Epithelial cell of proximal tubule (primary cell): Measurements from ENCODE around the gene ACOXL. TPM values are rescaled to one million over a fixed set of nuclear protein-coding genes. Genes with fewer than 3 reads are reported as not detected.

ENCODE experiments used
- DNase-seq: peaks from one replicate; pipeline ENCODE4 v3.0.0-alpha.2; 2011; ENCODE audit warnings: low read depth
- H3K4me3 ChIP-seq: 2 replicates; pipeline ENCODE4 v1.5.1; 2011; ENCODE audit warnings: low read depth, mild to moderate bottlenecking, low read length
- total RNA-seq: library from RNA; depleted of rRNA; stranded (reverse); fragments of >200 nt; gene quantifications from 2 replicates; pipeline ENCODE4 v1.2.3, GENCODE V29; 2015
- TF ChIP-seq, protein P1 (sequence below): conservative IDR thresholded peaks from 2 replicates; pipeline ENCODE4 v1.5.1; 2012; ENCODE audit warnings: low read depth, mild to moderate bottlenecking, low read length

The ACOXL gene
- total RNA-seq, 1 donor from 2014 or later: 0.06 TPM

DNA sequence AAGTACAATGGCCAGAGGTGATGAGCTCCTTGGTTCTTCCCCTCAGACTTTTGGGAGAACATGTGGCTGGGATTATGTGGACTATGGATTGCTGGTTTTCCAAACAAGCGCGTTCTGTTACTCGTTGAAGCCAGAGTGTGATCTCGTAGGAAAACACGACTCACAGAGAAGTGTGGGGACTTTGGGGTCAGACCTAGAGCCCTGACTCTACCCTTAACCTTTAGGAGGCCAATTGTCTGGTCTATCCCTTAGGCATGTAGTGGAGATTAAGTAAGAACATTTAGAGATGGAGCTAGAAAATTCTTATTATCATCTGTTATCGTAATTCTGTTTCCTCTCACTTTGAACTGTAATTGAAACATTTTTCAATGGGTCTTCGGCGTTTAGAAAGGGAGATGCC lies 424.2 kb downstream of the ACOXL start:
- no peak for DNase-seq
- TF ChIP-seq, protein P1, sequence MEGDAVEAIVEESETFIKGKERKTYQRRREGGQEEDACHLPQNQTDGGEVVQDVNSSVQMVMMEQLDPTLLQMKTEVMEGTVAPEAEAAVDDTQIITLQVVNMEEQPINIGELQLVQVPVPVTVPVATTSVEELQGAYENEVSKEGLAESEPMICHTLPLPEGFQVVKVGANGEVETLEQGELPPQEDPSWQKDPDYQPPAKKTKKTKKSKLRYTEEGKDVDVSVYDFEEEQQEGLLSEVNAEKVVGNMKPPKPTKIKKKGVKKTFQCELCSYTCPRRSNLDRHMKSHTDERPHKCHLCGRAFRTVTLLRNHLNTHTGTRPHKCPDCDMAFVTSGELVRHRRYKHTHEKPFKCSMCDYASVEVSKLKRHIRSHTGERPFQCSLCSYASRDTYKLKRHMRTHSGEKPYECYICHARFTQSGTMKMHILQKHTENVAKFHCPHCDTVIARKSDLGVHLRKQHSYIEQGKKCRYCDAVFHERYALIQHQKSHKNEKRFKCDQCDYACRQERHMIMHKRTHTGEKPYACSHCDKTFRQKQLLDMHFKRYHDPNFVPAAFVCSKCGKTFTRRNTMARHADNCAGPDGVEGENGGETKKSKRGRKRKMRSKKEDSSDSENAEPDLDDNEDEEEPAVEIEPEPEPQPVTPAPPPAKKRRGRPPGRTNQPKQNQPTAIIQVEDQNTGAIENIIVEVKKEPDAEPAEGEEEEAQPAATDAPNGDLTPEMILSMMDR: no peak
- H3K4me3 ChIP-seq: no peak overlapping the region

GRCh38 chr2:111157071-111157661 lies 424.8 kb downstream of the ACOXL start:
- DNase-seq: no peak
- no peak overlapping the region for H3K4me3 ChIP-seq
- TF ChIP-seq, protein P1: no peak

DNA sequence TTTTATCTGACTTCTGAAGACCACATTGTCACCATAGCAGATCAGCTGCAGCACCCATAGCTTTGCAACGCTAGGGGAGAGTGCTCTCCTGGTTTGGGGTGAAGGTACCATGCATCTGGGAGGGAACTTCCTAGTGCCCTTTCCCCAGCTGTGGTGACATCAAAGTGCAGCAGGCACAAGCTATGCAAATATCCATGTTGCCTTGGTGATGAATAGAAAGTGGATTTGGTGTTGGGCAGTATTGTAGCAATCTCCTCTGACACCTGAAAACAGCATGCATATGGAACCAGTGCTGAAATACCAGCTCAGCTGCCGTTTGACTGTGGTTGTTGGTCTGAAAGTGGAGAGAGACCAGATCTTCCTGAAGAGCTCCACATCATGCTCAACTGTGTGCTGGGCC lies 425.4 kb downstream of the ACOXL start:
- TF ChIP-seq, protein P1: no peak
- DNase-seq: no peak
- H3K4me3 ChIP-seq: no peak overlapping the region

DNA sequence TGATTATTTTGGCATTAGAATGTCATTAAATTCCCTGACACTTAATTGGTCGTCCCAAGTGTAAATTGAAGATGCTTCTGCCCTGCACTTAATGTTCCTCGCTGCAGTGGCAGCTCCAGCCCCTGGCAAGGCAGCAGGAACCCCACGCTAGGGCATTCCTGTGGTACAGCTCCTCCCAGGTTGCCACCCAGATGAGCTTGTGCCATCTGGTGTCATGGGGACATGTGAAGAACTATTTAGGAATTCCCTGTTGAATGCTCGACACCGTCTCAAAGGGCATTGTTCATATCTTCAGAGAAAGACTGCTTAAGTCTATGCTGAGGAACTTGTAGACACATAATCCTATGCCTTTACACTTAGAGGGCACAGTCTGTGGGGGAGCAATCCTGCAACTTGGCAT lies 427.3 kb downstream of the ACOXL start:
- TF ChIP-seq, protein P1: no peak
- H3K4me3 ChIP-seq: no peak overlapping the region
- no peak for DNase-seq

DNA sequence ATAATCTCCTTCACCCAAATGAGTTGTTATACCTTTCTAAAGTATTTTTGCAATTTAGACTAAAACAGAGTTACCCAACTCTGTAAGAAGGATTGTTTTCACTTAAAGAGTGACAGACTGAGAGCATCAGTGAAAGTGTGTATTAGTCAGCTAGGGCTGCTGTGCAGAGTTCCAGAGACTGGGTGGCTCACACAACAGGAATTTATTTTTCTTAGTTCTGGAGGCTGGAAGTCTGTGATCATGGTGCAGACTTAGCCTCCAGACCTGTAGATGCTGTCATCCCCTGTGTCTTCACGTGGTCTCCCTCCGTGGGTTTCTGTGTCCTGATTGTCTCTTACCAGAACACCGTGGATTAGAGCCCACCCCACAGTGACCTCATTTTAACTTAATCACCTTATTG lies 428.4 kb downstream of the ACOXL start:
- TF ChIP-seq, protein P1: no peak
- H3K4me3 ChIP-seq: no peak overlapping the region
- peak; percentile 60 for DNase-seq

DNA sequence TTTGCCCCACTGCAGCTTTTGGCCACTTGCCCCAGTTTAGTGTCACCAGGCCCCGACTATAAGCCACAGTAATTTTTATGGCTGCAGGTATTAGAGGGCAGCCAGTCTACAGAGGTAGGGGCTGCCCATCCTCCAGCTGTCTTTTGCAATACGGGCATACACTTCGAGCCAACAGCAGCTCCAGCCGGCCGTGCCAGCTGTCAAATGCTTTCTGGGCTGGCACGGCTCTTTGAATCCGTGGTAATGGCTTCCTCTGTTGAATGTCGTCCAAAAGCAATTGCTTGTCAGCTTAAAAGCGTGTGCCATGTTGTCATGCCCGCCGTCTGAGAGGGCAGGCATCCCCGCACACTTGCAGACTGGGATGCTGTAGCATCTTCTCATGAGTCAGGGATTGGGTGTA lies 429.6 kb downstream of the ACOXL start:
- TF ChIP-seq, protein P1: no peak
- H3K4me3 ChIP-seq: no peak overlapping the region
- no peak for DNase-seq

DNA sequence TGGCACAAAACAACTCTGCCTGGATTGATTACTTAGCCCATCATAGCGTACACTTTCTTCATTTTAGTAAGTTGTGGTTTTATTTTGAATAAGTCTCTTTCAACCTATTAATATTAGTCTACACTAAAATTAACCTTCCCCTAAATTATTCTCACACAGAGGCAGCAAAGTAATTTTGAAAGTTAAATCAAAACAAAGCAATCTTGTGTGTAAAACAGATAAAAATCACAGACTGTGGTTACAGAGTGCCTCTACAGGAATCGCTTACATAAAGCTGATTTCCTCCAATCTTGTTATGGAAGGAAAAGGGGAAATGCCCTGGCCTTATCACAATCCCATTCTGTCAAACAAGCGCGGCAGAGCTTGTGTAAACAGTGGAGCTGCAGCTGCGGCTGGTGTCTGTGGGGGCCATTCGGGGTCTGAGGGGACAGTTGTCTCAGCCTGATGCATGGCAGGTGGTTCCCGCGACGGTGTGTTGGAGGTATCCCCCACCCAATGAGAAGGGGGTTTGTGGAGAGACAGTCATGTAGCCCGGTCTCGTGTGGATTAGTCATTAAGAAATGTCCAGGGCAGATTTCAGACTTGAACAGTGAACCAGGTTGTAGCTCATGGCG lies 430.5 kb downstream of the ACOXL start:
- TF ChIP-seq, protein P1: no peak
- no peak overlapping the region for H3K4me3 ChIP-seq

More for the DNA sequence above, 430.5 kb downstream of the ACOXL start:
- DNase-seq: no peak
